GM12878 (cell line): ENCODE measurements around the gene MAP3K1. TPM values are rescaled to one million over a fixed set of nuclear protein-coding genes. Genes with fewer than 3 reads are reported as not detected.
A peak's percentile ranks its signal among the peaks of the same experiment; 100 is the strongest.

Experiments used
- ATAC-seq: fragments of 200-7000 bp; cut with Tn5 transposase; 3 replicates; pipeline ENCODE4 v1.9.1; 2020; ENCODE audit warnings: mild to moderate bottlenecking, moderate library complexity
- BruUV-seq: library from RNA; stranded (reverse); fragments of 400-500 nt; replicated peaks from 2 replicates; lab custom pipeline; 2021; lab: Mats Ljungman, UMichigan
- CTCF ChIA-PET: fragments of 300-600 bp; sonication (Branson Sonifier 250); formaldehyde crosslinking; extraction: SDS; loops from one replicate; lab custom pipeline; 2021; ENCODE audit warnings: inconsistent platforms; lab: Yijun Ruan, JAX
- POLR2A ChIA-PET: fragments of 350-600 bp; formaldehyde crosslinking; extraction: SDS; loops from one replicate; lab custom pipeline; 2021; ENCODE audit warnings: inconsistent platforms; lab: Charles Lee
- RAD21 ChIA-PET: fragments of 300-600 bp; sonication (Branson Sonifier 250); formaldehyde crosslinking; loops from one replicate; lab custom pipeline; 2023; ENCODE audit warnings: antibody characterized with exemption; ENCODE audit not compliant: unreplicated experiment; lab: Charles Lee
- SMC1A ChIA-PET: fragments of 300-600 bp; sonication (Branson Sonifier 250); formaldehyde crosslinking; loops from one replicate; lab custom pipeline; 2023; ENCODE audit not compliant: unreplicated experiment, uncharacterized antibody; lab: Charles Lee
- DNase-seq: peaks from one replicate; pipeline ENCODE4 v3.0.0-alpha.2; 2011; ENCODE audit warnings: low read depth, low spot score
- FAIRE-seq: peaks from 3 replicates; lab custom pipeline; 2011; peaks lifted over from hg19 to GRCh38; lab: Jason Lieb, UNC
- H2AFZ ChIP-seq: 2 replicates; pipeline ENCODE4 v1.6.0; 2011; ENCODE audit warnings: low read depth, low read length, control low read depth; ENCODE audit not compliant: control insufficient read depth
- H3K27ac ChIP-seq: 2 replicates; pipeline ENCODE4 v1.5.1; 2011; ENCODE audit warnings: control low read depth; ENCODE audit not compliant: control insufficient read depth, insufficient read depth
- H3K27me3 ChIP-seq, 2 experiments: replicated peaks in 1 of 2; 2 replicates each; pipeline versions ENCODE4 v1.6.0 to v1.6.1; 2011; ENCODE audit warnings: low read length in 1 of 2; ENCODE audit not compliant: control insufficient read depth in 2 of 2, insufficient read depth in 2 of 2
- H3K36me3 ChIP-seq, 2 experiments: 2 replicates each; pipeline ENCODE4 v1.5.1; 2011; ENCODE audit warnings: low read length in 1 of 2; ENCODE audit not compliant: control insufficient read depth in 2 of 2, insufficient read depth in 2 of 2
- H3K4me1 ChIP-seq: 2 replicates; pipeline ENCODE4 v1.6.1; 2011; ENCODE audit warnings: mild to moderate bottlenecking, low read length, moderate library complexity, mixed read lengths; ENCODE audit not compliant: control insufficient read depth, insufficient read depth
- H3K4me2 ChIP-seq: 2 replicates; pipeline ENCODE4 v1.6.0; 2011; ENCODE audit warnings: control low read depth; ENCODE audit not compliant: control insufficient read depth, insufficient read depth
- H3K4me3 ChIP-seq: fragments of 200-600 bp; sonication (generic); 2 replicates; pipeline ENCODE4 v1.5.1; 2016
- H3K79me2 ChIP-seq: 2 replicates; pipeline ENCODE4 v1.6.0; 2011; ENCODE audit warnings: low read length; ENCODE audit not compliant: control insufficient read depth, insufficient read depth
- H3K9ac ChIP-seq: 2 replicates; pipeline ENCODE4 v1.8.0; 2011; ENCODE audit warnings: low read length, control low read depth, mixed read lengths; ENCODE audit not compliant: control insufficient read depth, insufficient read depth
- H3K9me3 ChIP-seq: replicated peaks from 3 replicates; pipeline ENCODE4 v1.5.1; 2011; ENCODE audit warnings: mild to moderate bottlenecking, low read length; ENCODE audit not compliant: control insufficient read depth, insufficient read depth
- H4K20me1 ChIP-seq: 2 replicates; pipeline ENCODE4 v1.6.0; 2011; ENCODE audit not compliant: control insufficient read depth, insufficient read depth
- CREB1 ChIP-seq: IDR thresholded peaks from 2 replicates; pipeline ENCODE4 v1.6.1; 2012; ENCODE audit warnings: low read depth, mild to moderate bottlenecking, inconsistent platforms
- CUX1 ChIP-seq: IDR thresholded peaks from 2 replicates; pipeline ENCODE4 v1.6.1; 2012; ENCODE audit warnings: improper control_type of control experiment, low read depth, low read length; ENCODE audit not compliant: insufficient replicate concordance
- IKZF1 ChIP-seq: fragments of 450-650 bp; conservative IDR thresholded peaks from 2 replicates; pipeline ENCODE4 v1.6.1; 2017; ENCODE audit warnings: antibody characterized with exemption, mild to moderate bottlenecking
- KLF5 ChIP-seq: fragments of 450-650 bp; IDR thresholded peaks from 2 replicates; pipeline ENCODE4 v1.6.1; 2014; ENCODE audit warnings: mild to moderate bottlenecking; ENCODE audit not compliant: partially characterized antibody
- MEF2B ChIP-seq: fragments of 450-650 bp; IDR thresholded peaks from 2 replicates; pipeline ENCODE4 v1.6.1; 2018; ENCODE audit warnings: mild to moderate bottlenecking, moderate library complexity; ENCODE audit not compliant: partially characterized antibody, poor library complexity, severe bottlenecking
- MLLT1 ChIP-seq: fragments of 450-650 bp; IDR thresholded peaks from 2 replicates; pipeline ENCODE4 v1.6.1; 2016; ENCODE audit warnings: mild to moderate bottlenecking
- POLR2A ChIP-seq: IDR thresholded peaks from 2 replicates; pipeline ENCODE4 v1.6.1; 2011; ENCODE audit warnings: low read depth, mild to moderate bottlenecking, low read length
- RUNX3 ChIP-seq: IDR thresholded peaks from 2 replicates; pipeline ENCODE4 v1.6.1; 2012; ENCODE audit warnings: low read length, inconsistent platforms
- SIX5 ChIP-seq: IDR thresholded peaks from 2 replicates; pipeline ENCODE4 v1.6.1; 2011; ENCODE audit warnings: mild to moderate bottlenecking, low read depth, low read length, moderate library complexity; ENCODE audit not compliant: severe bottlenecking
- SMARCA5 ChIP-seq: fragments of 450-650 bp; IDR thresholded peaks from 2 replicates; pipeline ENCODE4 v1.6.1; 2017; ENCODE audit warnings: mild to moderate bottlenecking
- WGBS: methylation state at CpG from one replicate; pipeline ENCODE4 v1.1.6; 2016; ENCODE audit warnings: low lambda C conversion rate; ENCODE audit not compliant: insufficient replicate concordance, insufficient coverage; ENCODE audit errors: missing lambda C conversion rate; 5-methylcytosine and 5-hydroxymethylcytosine counted together
- in situ Hi-C: fragments of 300-500 bp; cut with MboI; formaldehyde crosslinking; loops from 9 replicates; pipeline ENCODE4 v1.14.3; 2018; ENCODE audit warnings: mixed read lengths
- intact Hi-C: fragments of 100-400 bp; cut with micrococcal nuclease; formaldehyde crosslinking; loops from one replicate; pipeline ENCODE4 v1.14.2; 2022; ENCODE audit not compliant: unreplicated experiment
- polyA plus RNA-seq, 11 experiments: library from polyadenylated mRNA; depleted of rRNA in 4 of 11; unstranded in 6 of 11; stranded (reverse) in 5 of 11; fragments of >200 nt; fragmentation: Nextera tagmentation in 4 of 11; fragmentation: Illumina TruSeq in 1 of 11; extraction: Ambion mirVana in 4 of 11; extraction: Trizol in 1 of 11; gene quantifications; 1 replicate in 1 of 11; 2 replicates in 10 of 11; pipeline versions ENCODE4 v1.2.1 to v1.2.3, GENCODE V29; 2011 to 2016; ENCODE audit warnings: inconsistent platforms in 2 of 11, missing spikeins in 2 of 11, low read depth in 1 of 11
- total RNA-seq, 4 experiments: library from RNA; depleted of rRNA in 3 of 4; stranded (reverse); fragments of >200 nt in 3 of 4; fragmentation: Illumina TruSeq in 1 of 4; extraction: Trizol in 1 of 4; gene quantifications; 2 replicates each; pipeline versions ENCODE4 v1.2.1 to v1.2.3, GENCODE V29; 2013 to 2021
- TF ChIP-seq, protein P1 (sequence below): fragments of 450-650 bp; IDR thresholded peaks from 2 replicates; pipeline ENCODE4 v1.6.1; 2017; ENCODE audit warnings: mild to moderate bottlenecking, moderate library complexity

Gene MAP3K1
- total and polyA plus RNA-seq, 10 of the 15 experiments (the other 5 are each of a cell fraction or from before 2014, with no cell fraction given), result 7.5 to 24.6 (median 12.6) TPM

DNA sequence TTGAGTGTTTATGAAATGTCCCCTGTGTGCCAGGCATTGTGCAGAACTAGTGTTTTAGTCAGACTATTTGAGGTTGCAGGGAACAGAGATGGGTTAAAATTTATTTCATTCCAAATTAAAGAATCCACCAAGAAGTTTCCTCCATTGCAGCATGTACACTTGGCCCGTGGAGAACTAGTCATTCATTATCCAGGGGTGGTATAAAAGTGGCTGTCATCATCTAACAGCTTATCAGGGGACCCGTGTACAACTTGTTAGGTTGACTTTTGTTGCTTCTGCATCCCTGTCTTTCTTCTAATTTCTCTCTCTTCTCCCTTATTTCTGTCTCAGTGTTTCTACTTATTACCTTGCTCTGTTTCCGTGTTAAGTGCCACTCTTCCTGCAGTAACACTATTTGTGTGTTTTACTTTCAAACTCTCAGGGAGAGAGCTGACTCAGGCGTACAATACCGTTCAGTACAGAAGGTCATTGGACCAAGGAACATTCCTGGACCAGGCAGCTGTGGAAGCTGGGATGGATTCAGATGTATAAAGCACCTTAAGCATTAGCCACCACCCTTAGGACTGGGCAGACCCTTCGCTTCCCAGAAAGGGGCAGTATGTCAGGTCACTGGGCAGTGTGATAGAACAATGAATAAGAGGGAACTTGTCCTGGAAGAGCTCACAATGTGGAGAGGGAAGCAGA, 36.1 kb downstream of the MAP3K1 start:
- DNase-seq, result no peak
- FAIRE-seq, result no peak
- ChIA-PET RAD21 (interaction anchor here (1.2 to 1.9 kb wide), 4 partner anchors 10 to 581 kb away, joined by 3 to 10 read pairs (median 4); no protein-coding TSS in a partner anchor), CTCF (interaction anchor here (2.2 to 2.6 kb wide), 2 partner anchors 13 to 580 kb away, joined by 9 to 11 read pairs; no protein-coding TSS in a partner anchor), POLR2A (interaction anchor here (0.5 kb wide), 1 partner anchor 369 kb away, joined by 3 read pairs; no protein-coding TSS in a partner anchor), SMC1A (interaction anchor here (0.6 to 3.5 kb wide), 5 partner anchors 8 to 41 kb away, joined by 3 to 21 read pairs (median 7); no protein-coding TSS in a partner anchor)
- intact Hi-C loops, result no loop called here
- H3K9ac ChIP-seq, result no peak overlapping the region
- no peak overlapping the region for H3K27ac ChIP-seq
- H4K20me1 ChIP-seq, result peaks cover 3% of the 10 kb centered on the region; the same call in 1 of the 2 replicates
- peaks cover 4% of the 10 kb centered on the region; the same call in 1 of the 2 replicates for H3K79me2 ChIP-seq
- 67% methylated on average over 6 of the region's 6 CpGs for WGBS
- no peaks in the 10 kb centered on the region for H3K36me3 ChIP-seq
- peak; percentile 39 for ATAC-seq
- no TSS peak for BruUV-seq
- no peaks in the 10 kb centered on the region for H3K4me1 ChIP-seq
- no peaks in the 10 kb centered on the region for H3K9me3 ChIP-seq
- no peak overlapping the region for H2AFZ ChIP-seq
- in situ Hi-C loops, result no loop called here
- no peak overlapping the region for H3K4me3 ChIP-seq
- no peak overlapping the region for H3K4me2 ChIP-seq
- no peaks in the 10 kb centered on the region for H3K27me3 ChIP-seq
- TF ChIP-seq CUX1 (no peak), MLLT1 (no peak), RUNX3 (no peak), IKZF1 (no peak), SMARCA5 (no peak), SIX5 (no peak), KLF5 (no peak), CREB1 (no peak), MEF2B (no peak), POLR2A (no peak)
- TF ChIP-seq, protein P1, sequence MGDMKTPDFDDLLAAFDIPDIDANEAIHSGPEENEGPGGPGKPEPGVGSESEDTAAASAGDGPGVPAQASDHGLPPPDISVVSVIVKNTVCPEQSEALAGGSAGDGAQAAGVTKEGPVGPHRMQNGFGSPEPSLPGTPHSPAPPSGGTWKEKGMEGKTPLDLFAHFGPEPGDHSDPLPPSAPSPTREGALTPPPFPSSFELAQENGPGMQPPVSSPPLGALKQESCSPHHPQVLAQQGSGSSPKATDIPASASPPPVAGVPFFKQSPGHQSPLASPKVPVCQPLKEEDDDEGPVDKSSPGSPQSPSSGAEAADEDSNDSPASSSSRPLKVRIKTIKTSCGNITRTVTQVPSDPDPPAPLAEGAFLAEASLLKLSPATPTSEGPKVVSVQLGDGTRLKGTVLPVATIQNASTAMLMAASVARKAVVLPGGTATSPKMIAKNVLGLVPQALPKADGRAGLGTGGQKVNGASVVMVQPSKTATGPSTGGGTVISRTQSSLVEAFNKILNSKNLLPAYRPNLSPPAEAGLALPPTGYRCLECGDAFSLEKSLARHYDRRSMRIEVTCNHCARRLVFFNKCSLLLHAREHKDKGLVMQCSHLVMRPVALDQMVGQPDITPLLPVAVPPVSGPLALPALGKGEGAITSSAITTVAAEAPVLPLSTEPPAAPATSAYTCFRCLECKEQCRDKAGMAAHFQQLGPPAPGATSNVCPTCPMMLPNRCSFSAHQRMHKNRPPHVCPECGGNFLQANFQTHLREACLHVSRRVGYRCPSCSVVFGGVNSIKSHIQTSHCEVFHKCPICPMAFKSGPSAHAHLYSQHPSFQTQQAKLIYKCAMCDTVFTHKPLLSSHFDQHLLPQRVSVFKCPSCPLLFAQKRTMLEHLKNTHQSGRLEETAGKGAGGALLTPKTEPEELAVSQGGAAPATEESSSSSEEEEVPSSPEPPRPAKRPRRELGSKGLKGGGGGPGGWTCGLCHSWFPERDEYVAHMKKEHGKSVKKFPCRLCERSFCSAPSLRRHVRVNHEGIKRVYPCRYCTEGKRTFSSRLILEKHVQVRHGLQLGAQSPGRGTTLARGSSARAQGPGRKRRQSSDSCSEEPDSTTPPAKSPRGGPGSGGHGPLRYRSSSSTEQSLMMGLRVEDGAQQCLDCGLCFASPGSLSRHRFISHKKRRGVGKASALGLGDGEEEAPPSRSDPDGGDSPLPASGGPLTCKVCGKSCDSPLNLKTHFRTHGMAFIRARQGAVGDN, result no peak
